Right atrium auricular region (tissue), 2 donors: ENCODE results near the gene MICALL1. TPM values are rescaled to one million over a fixed set of nuclear protein-coding genes. Genes with fewer than 3 reads are reported as not detected.
"Not testable (repeated sequence)": the region's sequence is repeated elsewhere in the genome, so short reads cannot be mapped to it uniquely, and the experiment has no call there.

Source experiments
- DNase-seq: peaks from one replicate; pipeline ENCODE4 v3.0.0-alpha.2; 2019; ENCODE audit warnings: low spot score
- H3K27ac ChIP-seq, 2 donors: fragments of 200-600 bp; sonication (generic); 1 replicate in 1 of 2; 2 replicates in 1 of 2; pipeline ENCODE4 v1.5.1; 2016 to 2019
- H3K27me3 ChIP-seq, 2 donors: fragments of 200-600 bp; sonication (generic); one replicate each; pipeline versions ENCODE4 v1.5.1 to v1.6.0; 2017 to 2019
- H3K36me3 ChIP-seq: fragments of 200-600 bp; sonication (generic); one replicate; pipeline ENCODE4 v1.5.1; 2016
- H3K4me1 ChIP-seq, 2 donors: fragments of 200-600 bp; sonication (generic); one replicate each; pipeline versions ENCODE4 v1.5.1 to v1.6.0; 2017 to 2019
- H3K4me3 ChIP-seq, 2 donors: fragments of 200-600 bp; sonication (generic); 1 replicate in 1 of 2; 2 replicates in 1 of 2; pipeline ENCODE4 v1.5.1; 2017 to 2019; ENCODE audit warnings: mild to moderate bottlenecking in 1 of 2, moderate library complexity in 1 of 2
- H3K9me3 ChIP-seq, 2 donors: fragments of 200-600 bp; sonication (generic); one replicate each; pipeline ENCODE4 v1.5.1; 2019
- CTCF ChIP-seq, 2 donors: fragments of 200-600 bp; sonication (generic); IDR thresholded peaks; one replicate each; pipeline ENCODE4 v1.5.1; 2019; ENCODE audit warnings: antibody characterized with exemption in 2 of 2
- total RNA-seq, 2 donors: library from RNA; depleted of rRNA; stranded (reverse); fragments of >200 nt; gene quantifications; one replicate each; pipeline ENCODE4 v1.1.0, GENCODE V29; 2016

Gene MICALL1
- total RNA-seq, 2 donors from 2014 or later, result 16.9 TPM

- peaks cover 16% of the 10 kb centered on the region for H3K36me3 ChIP-seq
- peak within 1 kb of the TSS; percentile 91 for H3K4me3 ChIP-seq
- no peaks in the 10 kb centered on the region for H3K27me3 ChIP-seq
- H3K4me1 ChIP-seq, result peaks cover 0 to 21% of the 10 kb centered on the region in 2 donors
- H3K9me3 ChIP-seq, result no peaks in the 10 kb centered on the region
- no peak for TF ChIP-seq CTCF (IDR thresholded peaks at IDR 0.05)
- H3K27ac ChIP-seq, result peak within 1 kb of the TSS; percentile 60 to 79
- peak; percentile 95 for DNase-seq
Observed at GRCh38 chr22:37953437-37954179, 47.5 kb downstream of the MICALL1 start, which contains the start of the genes C22orf23 and POLR2F. Gene C22orf23 (minus strand): TSS chr22:37953601. CDS start chr22:37953149, 452 bp downstream. Gene POLR2F (plus strand): TSS chr22:37953699. CDS start chr22:37953788, 89 bp downstream.

DNA sequence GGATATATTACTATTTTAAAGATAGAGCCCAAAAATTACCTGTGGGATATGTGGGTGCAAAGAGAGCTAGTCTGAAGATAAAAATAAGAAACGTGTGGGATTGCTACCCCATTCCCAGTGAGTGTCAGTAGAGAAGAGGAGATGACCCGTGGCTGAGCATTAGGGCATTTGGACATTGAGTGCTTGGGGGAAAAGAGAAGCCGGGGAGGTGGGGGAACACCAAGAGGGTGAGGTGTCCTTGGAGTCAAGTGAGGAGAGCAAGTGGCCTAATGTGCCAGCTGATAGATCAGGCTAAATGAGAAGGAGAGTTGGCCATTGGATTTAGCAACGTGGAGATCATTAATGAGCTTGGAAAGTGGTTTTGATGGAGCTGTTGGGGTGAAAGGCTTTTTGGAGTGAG, 48.6 kb downstream of the MICALL1 start:
- H3K36me3 ChIP-seq, result peaks cover 25% of the 10 kb centered on the region
- H3K4me3 ChIP-seq, result peak overlapping the region in 1 of 2 donors; percentile 91
- no peak overlapping the region for H3K27ac ChIP-seq
- H3K27me3 ChIP-seq, result no peaks in the 10 kb centered on the region
- no peak for TF ChIP-seq CTCF (IDR thresholded peaks at IDR 0.05)
- no peaks in the 10 kb centered on the region for H3K9me3 ChIP-seq
- DNase-seq, result no peak
- peaks cover 0 to 21% of the 10 kb centered on the region in 2 donors for H3K4me1 ChIP-seq

DNA sequence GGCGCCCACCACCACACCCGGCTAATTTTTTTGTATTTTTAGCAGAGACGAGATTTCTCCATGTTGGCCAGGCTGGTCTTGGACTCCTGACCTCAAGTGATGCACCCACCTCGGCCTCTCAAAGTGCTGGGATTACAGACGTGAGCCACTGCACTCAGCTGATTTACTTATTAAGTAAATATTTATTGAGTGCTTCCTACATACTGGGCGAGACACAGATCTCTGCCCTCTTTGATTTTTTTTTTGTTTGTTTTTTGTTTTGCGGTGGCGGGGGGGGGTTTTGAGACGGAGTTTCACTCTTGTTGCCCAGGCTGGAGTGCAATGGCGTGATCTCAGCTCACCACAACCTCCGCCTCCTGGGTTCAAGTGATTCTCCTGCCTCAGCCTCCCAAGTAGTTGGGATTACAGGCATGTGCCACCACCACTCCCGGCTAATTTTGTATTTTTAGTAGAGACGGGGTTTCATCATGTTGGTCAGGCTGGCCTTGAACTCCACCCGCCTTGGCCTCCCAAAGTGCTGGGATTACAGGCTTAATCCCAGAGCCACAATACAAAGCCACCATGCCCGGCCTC, 49.8 kb downstream of the MICALL1 start:
- Histone ChIP-seq H3K4me1 (peaks cover 0 to 21% of the 10 kb centered on the region in 2 donors), H3K36me3 (peaks cover 36% of the 10 kb centered on the region)
- H3K4me3 ChIP-seq, H3K27ac ChIP-seq, H3K9me3 ChIP-seq, DNase-seq, H3K27me3 ChIP-seq: not testable (repeated sequence)

GRCh38 chr22:37957232-37957631, 51.1 kb downstream of the MICALL1 start:
- peaks cover 0 to 21% of the 10 kb centered on the region in 2 donors for H3K4me1 ChIP-seq
- H3K4me3 ChIP-seq, result no peak overlapping the region
- no peak for DNase-seq
- H3K36me3 ChIP-seq, result peaks cover 49% of the 10 kb centered on the region
- H3K27me3 ChIP-seq, result no peaks in the 10 kb centered on the region
- no peaks in the 10 kb centered on the region for H3K9me3 ChIP-seq
- no peak for TF ChIP-seq CTCF (IDR thresholded peaks at IDR 0.05)
- no peak overlapping the region for H3K27ac ChIP-seq

- Histone ChIP-seq H3K4me3 (no peak overlapping the region), H3K9me3 (no peaks in the 10 kb centered on the region), H3K4me1 (peaks cover 0 to 7% of the 10 kb centered on the region in 2 donors), H3K27me3 (no peaks in the 10 kb centered on the region), H3K27ac (no peak overlapping the region), H3K36me3 (peaks cover 55% of the 10 kb centered on the region)
- no peak for DNase-seq
- TF ChIP-seq CTCF (IDR thresholded peaks at IDR 0.05), result no peak
Observed at GRCh38 chr22:37959231-37959825, 53.2 kb downstream of the MICALL1 start.

GRCh38 chr22:37961062-37961461, 55.0 kb downstream of the MICALL1 start:
- no peak for TF ChIP-seq CTCF (IDR thresholded peaks at IDR 0.05)
- H3K4me3 ChIP-seq, result no peak overlapping the region
- H3K9me3 ChIP-seq, result no peaks in the 10 kb centered on the region
- peaks cover 55% of the 10 kb centered on the region for H3K36me3 ChIP-seq
- H3K4me1 ChIP-seq, result peaks cover 0 to 10% of the 10 kb centered on the region in 2 donors
- H3K27ac ChIP-seq, result no peak overlapping the region
- no peaks in the 10 kb centered on the region for H3K27me3 ChIP-seq
- no peak for DNase-seq
